ENCODE results near the gene CCDC71L. TPM values are rescaled to one million over a fixed set of nuclear protein-coding genes. Genes with fewer than 3 reads are reported as not detected.

The CCDC71L gene
- total and polyA plus RNA-seq, 2 of the 13 experiments (the other 11 are each of a cell fraction or from before 2014, with no cell fraction given), result 0.02 TPM; not detected in 1

DNA sequence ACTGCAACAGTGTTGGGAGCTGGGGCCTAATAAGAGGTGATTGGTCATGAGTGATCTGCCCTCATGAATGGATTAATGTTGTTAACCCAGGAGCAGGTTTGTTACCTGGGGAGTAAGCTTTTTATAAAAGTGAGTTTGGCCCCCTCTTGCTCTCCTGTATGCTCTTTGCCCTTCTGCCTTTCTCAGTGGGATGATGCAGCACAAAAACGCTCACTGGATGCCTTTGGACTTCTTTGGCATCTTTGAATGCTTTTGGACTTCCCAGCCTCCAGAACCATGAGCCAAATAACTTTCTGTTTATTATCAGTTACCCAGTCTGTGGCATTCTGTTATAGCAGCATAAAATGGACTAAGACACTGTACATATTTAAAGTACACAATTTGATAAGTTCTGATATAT is 48.5 kb downstream of the CCDC71L start:
- H3K27ac ChIP-seq (ENCODE audit: extremely low read length, insufficient read depth, low read length), result no peak overlapping the region
- ChIA-PET POLR2A (no interaction called here), CTCF (ENCODE audit: low intra/inter-chr PET ratio, low total read pairs) (no interaction called here)
- intact Hi-C loops (cut with micrococcal nuclease; ENCODE audit: unreplicated experiment), result no loop called here
- no TSS peak for BruUV-seq (replicated peaks)
- 0 out of 2 replicates have a peak, but pooled peaks cover 6% of the 10 kb centered on the region for H3K9me3 ChIP-seq (ENCODE audit: low read length)
- H3K27me3 ChIP-seq (ENCODE audit: control insufficient read depth in 1 of 2, insufficient read depth in 2 of 2, low read length in 2 of 2), result no peaks in the 10 kb centered on the region
- no peak for DNase-seq (ENCODE audit: low spot score)
- no peaks in the 10 kb centered on the region for H3K79me2 ChIP-seq (ENCODE audit: insufficient read depth, low read length)
- FAIRE-seq, result no peak
- H2AFZ ChIP-seq (ENCODE audit: low read length), result no peak overlapping the region
- no peaks in the 10 kb centered on the region for H4K20me1 ChIP-seq (ENCODE audit: insufficient read depth, low read length)
- H3K9ac ChIP-seq (ENCODE audit: insufficient read depth, low read depth, low read length), result no peak overlapping the region
- 0% methylated on average over 1 of the region's 1 CpG for WGBS (ENCODE audit: low lambda C conversion rate)
- no peak for ATAC-seq
- no peak overlapping the region for H3K4me3 ChIP-seq (replicated peaks in 1 of 3; ENCODE audit: insufficient read depth in 1 of 3, low read depth in 2 of 3, low read length in 3 of 3)
- no peaks in the 10 kb centered on the region for H3K4me1 ChIP-seq (ENCODE audit: insufficient read depth, low read length)
- TF ChIP-seq ZNF564 (CRISPR knock-in tag; IDR thresholded peaks at IDR 0.05) (peak; percentile 50; the same call in 1 of the 2 replicates), TBL1XR1 (IDR thresholded peaks at IDR 0.05; ENCODE audit: borderline replicate concordance, low read length, partially characterized antibody) (no peak)
- H3K36me3 ChIP-seq (replicated peaks in 1 of 2; ENCODE audit: control insufficient read depth in 1 of 2, insufficient read depth in 2 of 2, low read length in 2 of 2), result no peaks in the 10 kb centered on the region
- no peak overlapping the region for H3K4me2 ChIP-seq (ENCODE audit: low read depth, low read length)
- in situ Hi-C loops (cut with HindIII; ENCODE audit: extremely low pct_ligation_motif_present, low pct_unique_long_range_greater_than_20kb), result no loop called here

DNA sequence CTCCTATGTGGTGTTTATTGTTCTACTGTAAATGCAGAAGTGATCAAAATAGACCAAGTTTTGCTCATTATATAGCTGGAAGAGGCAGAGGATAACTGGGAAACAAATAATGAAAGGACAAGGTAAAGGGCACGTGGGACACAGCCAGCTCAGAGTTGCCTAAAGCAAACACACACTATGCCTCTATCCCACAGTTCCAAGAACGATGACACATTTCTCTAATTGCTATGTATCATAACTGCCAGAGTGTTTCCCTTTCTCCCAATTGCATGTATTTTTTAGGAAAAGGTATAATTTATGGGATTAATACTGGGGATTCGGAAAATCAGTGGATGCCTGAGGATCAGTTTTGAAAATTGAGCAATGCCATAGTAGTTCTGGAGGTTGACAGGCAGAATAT is 49.0 kb downstream of the CCDC71L start:
- Histone ChIP-seq H3K36me3 (replicated peaks in 1 of 2; ENCODE audit: control insufficient read depth in 1 of 2, insufficient read depth in 2 of 2, low read length in 2 of 2) (no peaks in the 10 kb centered on the region), H3K4me1 (ENCODE audit: insufficient read depth, low read length) (no peaks in the 10 kb centered on the region), H3K4me2 (ENCODE audit: low read depth, low read length) (no peak overlapping the region), H3K4me3 (replicated peaks in 1 of 3; ENCODE audit: insufficient read depth in 1 of 3, low read depth in 2 of 3, low read length in 3 of 3) (no peak overlapping the region), H3K9me3 (ENCODE audit: low read length) (0 out of 2 replicates have a peak, but pooled peaks cover 6% of the 10 kb centered on the region), H3K27me3 (ENCODE audit: control insufficient read depth in 1 of 2, insufficient read depth in 2 of 2, low read length in 2 of 2) (no peaks in the 10 kb centered on the region), H4K20me1 (ENCODE audit: insufficient read depth, low read length) (no peaks in the 10 kb centered on the region), H3K79me2 (ENCODE audit: insufficient read depth, low read length) (no peaks in the 10 kb centered on the region), H3K9ac (ENCODE audit: insufficient read depth, low read depth, low read length) (no peak overlapping the region), H2AFZ (ENCODE audit: low read length) (no peak overlapping the region), H3K27ac (ENCODE audit: extremely low read length, insufficient read depth, low read length) (no peak overlapping the region)
- in situ Hi-C loops (cut with HindIII; ENCODE audit: extremely low pct_ligation_motif_present, low pct_unique_long_range_greater_than_20kb), result no loop called here
- DNase-seq (ENCODE audit: low spot score), result no peak
- TF ChIP-seq, protein P1, sequence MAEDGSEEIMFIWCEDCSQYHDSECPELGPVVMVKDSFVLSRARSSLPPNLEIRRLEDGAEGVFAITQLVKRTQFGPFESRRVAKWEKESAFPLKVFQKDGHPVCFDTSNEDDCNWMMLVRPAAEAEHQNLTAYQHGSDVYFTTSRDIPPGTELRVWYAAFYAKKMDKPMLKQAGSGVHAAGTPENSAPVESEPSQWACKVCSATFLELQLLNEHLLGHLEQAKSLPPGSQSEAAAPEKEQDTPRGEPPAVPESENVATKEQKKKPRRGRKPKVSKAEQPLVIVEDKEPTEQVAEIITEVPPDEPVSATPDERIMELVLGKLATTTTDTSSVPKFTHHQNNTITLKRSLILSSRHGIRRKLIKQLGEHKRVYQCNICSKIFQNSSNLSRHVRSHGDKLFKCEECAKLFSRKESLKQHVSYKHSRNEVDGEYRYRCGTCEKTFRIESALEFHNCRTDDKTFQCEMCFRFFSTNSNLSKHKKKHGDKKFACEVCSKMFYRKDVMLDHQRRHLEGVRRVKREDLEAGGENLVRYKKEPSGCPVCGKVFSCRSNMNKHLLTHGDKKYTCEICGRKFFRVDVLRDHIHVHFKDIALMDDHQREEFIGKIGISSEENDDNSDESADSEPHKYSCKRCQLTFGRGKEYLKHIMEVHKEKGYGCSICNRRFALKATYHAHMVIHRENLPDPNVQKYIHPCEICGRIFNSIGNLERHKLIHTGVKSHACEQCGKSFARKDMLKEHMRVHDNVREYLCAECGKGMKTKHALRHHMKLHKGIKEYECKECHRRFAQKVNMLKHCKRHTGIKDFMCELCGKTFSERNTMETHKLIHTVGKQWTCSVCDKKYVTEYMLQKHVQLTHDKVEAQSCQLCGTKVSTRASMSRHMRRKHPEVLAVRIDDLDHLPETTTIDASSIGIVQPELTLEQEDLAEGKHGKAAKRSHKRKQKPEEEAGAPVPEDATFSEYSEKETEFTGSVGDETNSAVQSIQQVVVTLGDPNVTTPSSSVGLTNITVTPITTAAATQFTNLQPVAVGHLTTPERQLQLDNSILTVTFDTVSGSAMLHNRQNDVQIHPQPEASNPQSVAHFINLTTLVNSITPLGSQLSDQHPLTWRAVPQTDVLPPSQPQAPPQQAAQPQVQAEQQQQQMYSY (CRISPR knock-in tag; IDR thresholded peaks at IDR 0.05), result no peak
- ChIA-PET POLR2A (no interaction called here), CTCF (ENCODE audit: low intra/inter-chr PET ratio, low total read pairs) (no interaction called here)
- 3% methylated on average over 3 of the region's 3 CpGs for WGBS (ENCODE audit: low lambda C conversion rate)
- no peak for ATAC-seq
- BruUV-seq (replicated peaks), result no TSS peak
- intact Hi-C loops (cut with micrococcal nuclease; ENCODE audit: unreplicated experiment), result no loop called here
- FAIRE-seq, result no peak

Data from HepG2 (cell line).